Hepatocyte (in vitro differentiated cells): Measurements from ENCODE around the gene PRKAG2. TPM values are rescaled to one million over a fixed set of nuclear protein-coding genes. Genes with fewer than 3 reads are reported as not detected.
"Not testable (repeated sequence)": the region's sequence is repeated elsewhere in the genome, so short reads cannot be mapped to it uniquely, and the experiment has no call there.

Source experiments
- DNase-seq: peaks from one replicate; pipeline ENCODE4 v3.0.0-alpha.2; 2016; ENCODE audit warnings: low spot score
- H2AFZ ChIP-seq: fragments of 200-600 bp; sonication (generic); 2 replicates; pipeline ENCODE4 v1.6.0; 2016; ENCODE audit warnings: antibody characterized with exemption, mild to moderate bottlenecking
- H3K27ac ChIP-seq: fragments of 200-600 bp; sonication (generic); 2 replicates; pipeline ENCODE4 v1.5.1; 2016; ENCODE audit warnings: mild to moderate bottlenecking
- H3K27me3 ChIP-seq: fragments of 200-600 bp; sonication (generic); 2 replicates; pipeline ENCODE4 v1.6.1; 2016
- H3K36me3 ChIP-seq: fragments of 200-600 bp; sonication (generic); replicated peaks from 2 replicates; pipeline ENCODE4 v1.5.1; 2016; ENCODE audit warnings: low read depth; ENCODE audit not compliant: insufficient read depth
- H3K4me1 ChIP-seq: fragments of 200-600 bp; sonication (generic); 2 replicates; pipeline ENCODE4 v1.5.1; 2016; ENCODE audit warnings: mild to moderate bottlenecking, moderate library complexity; ENCODE audit not compliant: insufficient read depth
- H3K4me2 ChIP-seq: fragments of 200-600 bp; sonication (generic); 2 replicates; pipeline ENCODE4 v1.6.0; 2016
- H3K4me3 ChIP-seq: fragments of 200-600 bp; sonication (generic); 2 replicates; pipeline ENCODE4 v1.5.1; 2016; ENCODE audit warnings: mild to moderate bottlenecking
- H3K79me2 ChIP-seq: fragments of 200-600 bp; sonication (generic); 2 replicates; pipeline ENCODE4 v1.6.0; 2017; ENCODE audit warnings: mild to moderate bottlenecking
- H3K9me2 ChIP-seq: fragments of 200-600 bp; sonication (generic); replicated peaks from 2 replicates; pipeline ENCODE4 v1.6.0; 2017; ENCODE audit warnings: mild to moderate bottlenecking; ENCODE audit not compliant: insufficient read depth
- H3K9me3 ChIP-seq: fragments of 200-600 bp; sonication (generic); 2 replicates; pipeline ENCODE4 v1.5.1; 2016; ENCODE audit warnings: low read depth, mild to moderate bottlenecking
- H4K20me1 ChIP-seq: fragments of 200-600 bp; sonication (generic); 2 replicates; pipeline ENCODE4 v1.6.0; 2016; ENCODE audit warnings: mild to moderate bottlenecking; ENCODE audit not compliant: insufficient read depth, poor library complexity, severe bottlenecking
- CTCF ChIP-seq: fragments of 200-600 bp; sonication (generic); IDR thresholded peaks from 2 replicates; pipeline ENCODE4 v1.5.1; 2016; ENCODE audit warnings: antibody characterized with exemption, mild to moderate bottlenecking; ENCODE audit not compliant: poor library complexity
- EZH2 ChIP-seq: fragments of 200-600 bp; sonication (generic); IDR thresholded peaks from 2 replicates; pipeline ENCODE4 v1.6.1; 2016; ENCODE audit warnings: antibody characterized with exemption, mild to moderate bottlenecking, borderline replicate concordance
- EZH2phosphoT487 ChIP-seq: fragments of 200-600 bp; sonication (generic); IDR thresholded peaks from one replicate; pipeline ENCODE4 v1.6.1; 2018; ENCODE audit warnings: antibody characterized with exemption, mild to moderate bottlenecking, low read depth, moderate library complexity; ENCODE audit not compliant: unreplicated experiment, severe bottlenecking
- WGBS: methylation state at CpG from one replicate; pipeline ENCODE4 v1.1.6; 2016; ENCODE audit warnings: low lambda C conversion rate; ENCODE audit errors: missing lambda C conversion rate; 5-methylcytosine and 5-hydroxymethylcytosine counted together
- polyA plus RNA-seq: library from polyadenylated mRNA; unstranded; fragments of >200 nt; fragmentation: Nextera tagmentation; extraction: Ambion mirVana; gene quantifications from 2 replicates; pipeline ENCODE4 v1.2.1, GENCODE V29; 2016
- total RNA-seq: library from RNA; depleted of rRNA; stranded (reverse); fragments of >200 nt; gene quantifications from 2 replicates; pipeline ENCODE4 v1.2.3, GENCODE V29; 2014

Gene PRKAG2
- total and polyA plus RNA-seq, 2 experiments from 2014 or later: 17.8 to 23.4 TPM

- Histone ChIP-seq H4K20me1 (no peaks in the 10 kb centered on the region), H3K36me3 (no peaks in the 10 kb centered on the region), H3K27ac (peak overlapping the region; percentile 90), H2AFZ (no peak overlapping the region), H3K79me2 (no peaks in the 10 kb centered on the region), H3K4me3 (no peak overlapping the region), H3K4me2 (peak overlapping the region; percentile 19), H3K27me3 (no peaks in the 10 kb centered on the region), H3K4me1 (peaks cover 9% of the 10 kb centered on the region), H3K9me3 (no peaks in the 10 kb centered on the region), H3K9me2 (no peaks in the 10 kb centered on the region)
- TF ChIP-seq EZH2: no peak
- TF ChIP-seq CTCF: no peak
- peak; percentile 46 for TF ChIP-seq EZH2phosphoT487
- WGBS: 52% methylated on average over 10 of the region's 10 CpGs
- peak; percentile 56 for DNase-seq
These were observed 41.0 kb upstream of the PRKAG2 start for GRCh38 chr7:151917791-151918509.

GRCh38 chr7:151914051-151914450, 37.1 kb upstream of the PRKAG2 start:
- DNase-seq: no peak
- Histone ChIP-seq H3K4me3 (no peak overlapping the region), H2AFZ (no peak overlapping the region), H3K27ac (no peak overlapping the region), H3K9me3 (no peaks in the 10 kb centered on the region), H4K20me1 (no peaks in the 10 kb centered on the region), H3K4me1 (peaks cover 5% of the 10 kb centered on the region), H3K4me2 (no peak overlapping the region), H3K9me2 (no peaks in the 10 kb centered on the region), H3K27me3 (no peaks in the 10 kb centered on the region), H3K36me3 (no peaks in the 10 kb centered on the region), H3K79me2 (no peaks in the 10 kb centered on the region)
- no peak for TF ChIP-seq CTCF
- no peak for TF ChIP-seq EZH2phosphoT487
- 100% methylated on average over 1 of the region's 1 CpG for WGBS

- H3K4me2 ChIP-seq, H3K27me3 ChIP-seq, H3K27ac ChIP-seq, H2AFZ ChIP-seq, H3K79me2 ChIP-seq, H3K4me3 ChIP-seq, H3K36me3 ChIP-seq, DNase-seq, H4K20me1 ChIP-seq, H3K9me2 ChIP-seq, H3K4me1 ChIP-seq, H3K9me3 ChIP-seq: not testable (repeated sequence)
- WGBS: 90% methylated on average over 3 of the region's 3 CpGs
These were observed 33.7 kb upstream of the PRKAG2 start for GRCh38 chr7:151910655-151911054.

GRCh38 chr7:151907115-151907514, 30.2 kb upstream of the PRKAG2 start:
- not testable (repeated sequence) for H3K27me3 ChIP-seq, H3K27ac ChIP-seq, H2AFZ ChIP-seq, H3K4me1 ChIP-seq, H3K9me3 ChIP-seq, H3K36me3 ChIP-seq, H3K4me2 ChIP-seq, H3K4me3 ChIP-seq, H3K9me2 ChIP-seq, DNase-seq, H4K20me1 ChIP-seq, H3K79me2 ChIP-seq
- 88% methylated on average over 3 of the region's 3 CpGs for WGBS
